PC-9 (cell line): ENCODE data around the gene REEP5. TPM values are rescaled to one million over a fixed set of nuclear protein-coding genes. Genes with fewer than 3 reads are reported as not detected.
"Not testable (repeated sequence)": the region's sequence is repeated elsewhere in the genome, so short reads cannot be mapped to it uniquely, and the experiment has no call there.

Source experiments
- BruUV-seq: library from RNA; stranded (reverse); fragments of 400-500 nt; replicated peaks from 2 replicates; lab custom pipeline; 2021; lab: Mats Ljungman, UMichigan
- CTCF ChIA-PET: fragments of 300-600 bp; sonication (Branson Sonifier 250); formaldehyde crosslinking; loops from one replicate; lab custom pipeline; 2022; ENCODE audit warnings: antibody characterized with exemption; lab: Charles Lee
- POLR2A ChIA-PET: fragments of 300-600 bp; sonication (Branson Sonifier 250); formaldehyde crosslinking; loops from one replicate; lab custom pipeline; 2022; ENCODE audit warnings: antibody characterized with exemption; ENCODE audit not compliant: unreplicated experiment; lab: Charles Lee
- DNase-seq, 2 experiments: peaks; one replicate each; pipeline versions ENCODE4 v3.0.0 to v3.0.0-alpha.2; 2015 to 2022; ENCODE audit warnings: mixed read lengths in 1 of 2
- H2AFZ ChIP-seq: fragments of 200-600 bp; sonication (generic); 2 replicates; pipeline ENCODE4 v1.8.1; 2017; ENCODE audit warnings: antibody characterized with exemption
- H3F3A ChIP-seq: fragments of 200-600 bp; sonication (generic); 2 replicates; pipeline ENCODE4 v1.8.1; 2017; ENCODE audit warnings: antibody characterized with exemption, mild to moderate bottlenecking, low read depth; ENCODE audit not compliant: insufficient read depth
- H3K27ac ChIP-seq: fragments of 200-600 bp; sonication (generic); 2 replicates; pipeline ENCODE4 v1.6.1; 2016; ENCODE audit warnings: mixed run types
- H3K27me3 ChIP-seq: fragments of 200-600 bp; sonication (generic); 2 replicates; pipeline ENCODE4 v1.6.1; 2016; ENCODE audit warnings: low read depth, mixed run types; ENCODE audit not compliant: insufficient read depth
- H3K36me3 ChIP-seq: fragments of 200-600 bp; sonication (generic); 2 replicates; pipeline ENCODE4 v1.6.1; 2016; ENCODE audit warnings: low read depth, mixed run types
- H3K4me1 ChIP-seq: fragments of 200-600 bp; sonication (generic); replicated peaks from 2 replicates; pipeline ENCODE4 v1.6.1; 2016; ENCODE audit warnings: mixed run types; ENCODE audit not compliant: insufficient read depth
- H3K4me2 ChIP-seq: fragments of 200-600 bp; sonication (generic); 2 replicates; pipeline ENCODE4 v1.6.1; 2017; ENCODE audit warnings: mixed run types
- H3K4me3 ChIP-seq: fragments of 200-600 bp; sonication (generic); 2 replicates; pipeline ENCODE4 v1.6.1; 2016; ENCODE audit warnings: mixed run types
- H3K79me2 ChIP-seq: fragments of 200-600 bp; sonication (generic); 2 replicates; pipeline ENCODE4 v1.6.1; 2017; ENCODE audit warnings: low read depth, mixed run types
- H3K9me2 ChIP-seq: fragments of 200-600 bp; sonication (generic); 2 replicates; pipeline ENCODE4 v1.8.1; 2017; ENCODE audit warnings: mild to moderate bottlenecking; ENCODE audit not compliant: insufficient read depth
- H3K9me3 ChIP-seq: fragments of 200-600 bp; sonication (generic); 2 replicates; pipeline ENCODE4 v1.8.1; 2016; ENCODE audit warnings: low read depth; ENCODE audit not compliant: insufficient read depth
- H4K20me1 ChIP-seq: fragments of 200-600 bp; sonication (generic); 2 replicates; pipeline ENCODE4 v1.8.1; 2017; ENCODE audit not compliant: insufficient read depth
- CTCF ChIP-seq: fragments of 200-600 bp; sonication (generic); conservative IDR thresholded peaks from 2 replicates; pipeline ENCODE4 v1.6.1; 2017; ENCODE audit warnings: mixed run types, antibody characterized with exemption, mild to moderate bottlenecking, moderate library complexity
- EZH2 ChIP-seq: fragments of 200-600 bp; sonication (generic); IDR thresholded peaks from 2 replicates; pipeline ENCODE4 v1.8.0; 2017; ENCODE audit warnings: antibody characterized with exemption, low read depth
- intact Hi-C: fragments of 100-400 bp; cut with micrococcal nuclease; formaldehyde crosslinking; loops from one replicate; pipeline ENCODE4 v1.10.0; 2022; ENCODE audit not compliant: unreplicated experiment
- total RNA-seq: library from RNA; stranded (reverse); gene quantifications from 2 replicates; pipeline ENCODE4 v1.2.3, GENCODE V29; 2021

REEP5 gene
- total RNA-seq, 1 experiment from 2014 or later: 45.2 TPM

GRCh38 chr5:112906637-112907036, 15.4 kb downstream of the REEP5 start:
- Histone ChIP-seq H4K20me1 (peaks cover 7% of the 10 kb centered on the region; the same call in 1 of the 2 replicates), H3K27me3 (no peaks in the 10 kb centered on the region), H2AFZ (no peak overlapping the region), H3K36me3 (0 out of 2 replicates have a peak, but pooled peaks cover 9% of the 10 kb centered on the region), H3K4me2 (no peak overlapping the region), H3K4me3 (no peak overlapping the region), H3F3A (no peaks in the 10 kb centered on the region), H3K4me1 (no peaks in the 10 kb centered on the region), H3K9me2 (no peaks in the 10 kb centered on the region), H3K9me3 (no peaks in the 10 kb centered on the region), H3K79me2 (0 out of 2 replicates have a peak, but pooled peaks cover 9% of the 10 kb centered on the region), H3K27ac (no peak overlapping the region)
- intact Hi-C loops: no loop called here
- DNase-seq: no peak
- TF ChIP-seq CTCF: no peak
- no peak for TF ChIP-seq EZH2
- BruUV-seq: no TSS peak
- ChIA-PET POLR2A (no interaction called here), CTCF (no interaction called here)

GRCh38 chr5:112904996-112905395, 17.0 kb downstream of the REEP5 start:
- H3K27me3 ChIP-seq, H3K4me2 ChIP-seq, BruUV-seq, H3K36me3 ChIP-seq, H3K79me2 ChIP-seq, H3K4me3 ChIP-seq, H3K27ac ChIP-seq, H3K9me2 ChIP-seq, H3K9me3 ChIP-seq, intact Hi-C loops, CTCF ChIA-PET, DNase-seq, H3F3A ChIP-seq, H4K20me1 ChIP-seq, H3K4me1 ChIP-seq, POLR2A ChIA-PET, H2AFZ ChIP-seq: not testable (repeated sequence)

- intact Hi-C loops: no loop called here
- H3K79me2 ChIP-seq: 0 out of 2 replicates have a peak, but pooled peaks cover 5% of the 10 kb centered on the region
Measured at GRCh38 chr5:112902561-112902960, 19.5 kb downstream of the REEP5 start.

More at GRCh38 chr5:112902561-112902960, 19.5 kb downstream of the REEP5 start:
- no peak for DNase-seq
- Histone ChIP-seq H2AFZ (no peak overlapping the region), H3K9me3 (no peaks in the 10 kb centered on the region), H3K9me2 (no peaks in the 10 kb centered on the region), H3K4me2 (no peak overlapping the region), H3K27ac (no peak overlapping the region), H3K4me3 (no peak overlapping the region), H3K27me3 (no peaks in the 10 kb centered on the region), H3K4me1 (no peaks in the 10 kb centered on the region), H3F3A (peaks cover 9% of the 10 kb centered on the region; the same call in 1 of the 2 replicates), H4K20me1 (peaks cover 7% of the 10 kb centered on the region), H3K36me3 (no peaks in the 10 kb centered on the region)
- ChIA-PET POLR2A (no interaction called here), CTCF (no interaction called here)
- no peak for TF ChIP-seq EZH2
- TF ChIP-seq CTCF: no peak
- BruUV-seq: no TSS peak
